ENCODE data around the gene ESAM. TPM values are rescaled to one million over a fixed set of nuclear protein-coding genes. Genes with fewer than 3 reads are reported as not detected.

ESAM gene
- total and polyA plus RNA-seq, 2 of the 8 experiments (the other 6 are each of a cell fraction or from before 2014, with no cell fraction given) = 0.09 TPM; not detected in 1

- Histone ChIP-seq H3K4ac (replicated peaks; ENCODE audit: insufficient read length, low read depth, low read length) (no peak overlapping the region), H3K27ac (ENCODE audit: low read depth, low read length) (no peak overlapping the region), H4K91ac (replicated peaks; ENCODE audit: insufficient read length, low read length) (no peak overlapping the region), H2BK20ac (ENCODE audit: low read length) (no peak overlapping the region), H2BK12ac (ENCODE audit: low read depth, low read length) (no peak overlapping the region), H3K23ac (ENCODE audit: insufficient read length) (no peak overlapping the region), H3K79me1 (ENCODE audit: low read depth, low read length) (no peaks in the 10 kb centered on the region), H4K5ac (ENCODE audit: insufficient read length, low read depth, low read length) (no peak overlapping the region), H2BK15ac (ENCODE audit: low read length) (no peak overlapping the region), H3K9ac (replicated peaks in 1 of 4; ENCODE audit: extremely low read depth in 1 of 4, low read depth in 3 of 4, low read length in 3 of 4) (no peak overlapping the region), H3K27me3 (replicated peaks in 1 of 4; ENCODE audit: control insufficient read depth in 3 of 4, extremely low read depth in 1 of 4, insufficient read depth in 3 of 4, low read length in 3 of 4) (peaks cover 42 to 75% (median 67%) of the 10 kb centered on the region in 4 experiments), H2BK5ac (ENCODE audit: low read depth, low read length) (no peak overlapping the region), H3K4me2 (ENCODE audit: insufficient read depth in 1 of 2, low read depth in 2 of 2, low read length in 2 of 2) (no peak overlapping the region), H3K79me2 (ENCODE audit: control insufficient read depth in 1 of 2, insufficient read depth in 2 of 2, low read length in 2 of 2) (no peaks in the 10 kb centered on the region), H3K9me3 (ENCODE audit: insufficient read depth in 2 of 2, low read depth in 1 of 2, low read length in 1 of 2) (no peaks in the 10 kb centered on the region), H4K20me1 (replicated peaks in 1 of 2; ENCODE audit: control insufficient read depth in 1 of 2, insufficient read depth in 2 of 2, low read length in 2 of 2) (peaks cover 0 to 2% of the 10 kb centered on the region in 2 experiments), H3K18ac (ENCODE audit: extremely low read depth, low read length) (no peak overlapping the region), H3K23me2 (ENCODE audit: low read depth, low read length) (peaks cover 8% of the 10 kb centered on the region), H2AK5ac (ENCODE audit: low read depth, low read length) (no peak overlapping the region), H3K56ac (replicated peaks; ENCODE audit: insufficient read length, low read depth, low read length) (no peak overlapping the region), H3K4me3 (ENCODE audit: extremely low read depth in 1 of 4, insufficient read depth in 2 of 4, low read depth in 3 of 4, low read length in 4 of 4) (no peak overlapping the region), H2BK120ac (replicated peaks; ENCODE audit: low read depth, low read length) (no peak overlapping the region), H3K14ac (ENCODE audit: insufficient read length) (no peak overlapping the region), H4K8ac (ENCODE audit: extremely low read depth, insufficient read depth, low read length) (no peak overlapping the region), H3K36me3 (ENCODE audit: control insufficient read depth in 2 of 4, insufficient read depth in 4 of 4, low read length in 3 of 4) (no peaks in the 10 kb centered on the region), H3K4me1 (replicated peaks in 1 of 4; ENCODE audit: control insufficient read depth in 3 of 4, insufficient read depth in 4 of 4, low read length in 3 of 4) (peaks cover 8 to 17% (median 15%) of the 10 kb centered on the region in 4 experiments), H2AFZ (ENCODE audit: low read length) (no peak overlapping the region)
- FAIRE-seq (no peak), DNase-seq (ENCODE audit: low read depth in 1 of 2, low spot score in 2 of 2) (no peak)
- WGBS, 2 experiments (ENCODE audit: extremely low coverage in 1 of 2, insufficient coverage in 1 of 2, insufficient read length in 1 of 2, insufficient replicate concordance in 2 of 2, low coverage in 1 of 2, low lambda C conversion rate in 2 of 2, missing lambda C conversion rate in 1 of 2) = 86% methylated on average over 6 of the region's 6 CpGs; no CpG with 5 or more reads in 1 of the 2 experiments
- ChIA-PET POLR2A (ENCODE audit: partially characterized antibody) (no interaction called here), CTCF (ENCODE audit: partially characterized antibody) (interaction anchor here (4.1 kb wide), 1 partner anchor 22 kb away, joined by 20 read pairs; no protein-coding TSS in a partner anchor)
- no peak for TF ChIP-seq JUN (IDR thresholded peaks at IDR 0.05; ENCODE audit: low read depth, low read length)
- no peak for TF ChIP-seq RNF2 (IDR thresholded peaks at IDR 0.05; ENCODE audit: borderline replicate concordance, low read depth, low read length, missing control alignments, poor library complexity, severe bottlenecking)
- no peak for TF ChIP-seq BCL11A (IDR thresholded peaks at IDR 0.05; ENCODE audit: low read depth in 2 of 2, low read length in 2 of 2)
- TF ChIP-seq BACH1 (IDR thresholded peaks at IDR 0.05; ENCODE audit: low read length) = no peak
- no peak for TF ChIP-seq HDAC6 (IDR thresholded peaks at IDR 0.05; ENCODE audit: low read depth, low read length)
- TF ChIP-seq POLR2A (IDR thresholded peaks at IDR 0.05; ENCODE audit: control extremely low read depth in 1 of 2, low read depth in 2 of 2, low read length in 2 of 2) = no peak
- no peak for TF ChIP-seq SUZ12 (IDR thresholded peaks at IDR 0.05; ENCODE audit: low read length)
- no peak for TF ChIP-seq EZH2 (IDR thresholded peaks at IDR 0.05; ENCODE audit: low read depth, low read length, severe bottlenecking)
- TF ChIP-seq TEAD4 (IDR thresholded peaks at IDR 0.05; ENCODE audit: low read depth, low read length) = no peak
- no peak for TF ChIP-seq MAFK (IDR thresholded peaks at IDR 0.05; ENCODE audit: low read depth, low read length)
- TF ChIP-seq TAF1 (IDR thresholded peaks at IDR 0.05; ENCODE audit: low read depth, low read length) = no peak
- no peak for TF ChIP-seq KDM5A (IDR thresholded peaks at IDR 0.05; ENCODE audit: low read length)
- TF ChIP-seq RAD21 (IDR thresholded peaks at IDR 0.05 in 1 of 2, conservative IDR thresholded peaks at IDR 0.05 in 1 of 2; ENCODE audit: low read depth in 2 of 2, low read length in 2 of 2) = no peak
- no peak for TF ChIP-seq TAF7 (optimal IDR thresholded peaks at IDR 0.05; ENCODE audit: borderline replicate concordance, low read depth, low read length)
Measured at GRCh38 chr11:124722176-124722575, 39.9 kb downstream of the ESAM start.
